Stimulated activated CD8-positive, alpha-beta memory T cell treated with anti-CD3 and anti-CD28 coated beads, Interleukin-7, amount 100 ng/mL, for 48 hours (primary cell): ENCODE data around the gene CSTF1.
"Not testable (repeated sequence)": the region's sequence is repeated elsewhere in the genome, so short reads cannot be mapped to it uniquely, and the experiment has no call there.

ENCODE experiments used
- DNase-seq, 2 donors: peaks; one replicate each; pipeline ENCODE4 v3.0.0-alpha.2; 2020; ENCODE audit warnings: low read depth in 1 of 2; ENCODE audit errors: extremely low read depth in 1 of 2

The CSTF1 gene

DNA sequence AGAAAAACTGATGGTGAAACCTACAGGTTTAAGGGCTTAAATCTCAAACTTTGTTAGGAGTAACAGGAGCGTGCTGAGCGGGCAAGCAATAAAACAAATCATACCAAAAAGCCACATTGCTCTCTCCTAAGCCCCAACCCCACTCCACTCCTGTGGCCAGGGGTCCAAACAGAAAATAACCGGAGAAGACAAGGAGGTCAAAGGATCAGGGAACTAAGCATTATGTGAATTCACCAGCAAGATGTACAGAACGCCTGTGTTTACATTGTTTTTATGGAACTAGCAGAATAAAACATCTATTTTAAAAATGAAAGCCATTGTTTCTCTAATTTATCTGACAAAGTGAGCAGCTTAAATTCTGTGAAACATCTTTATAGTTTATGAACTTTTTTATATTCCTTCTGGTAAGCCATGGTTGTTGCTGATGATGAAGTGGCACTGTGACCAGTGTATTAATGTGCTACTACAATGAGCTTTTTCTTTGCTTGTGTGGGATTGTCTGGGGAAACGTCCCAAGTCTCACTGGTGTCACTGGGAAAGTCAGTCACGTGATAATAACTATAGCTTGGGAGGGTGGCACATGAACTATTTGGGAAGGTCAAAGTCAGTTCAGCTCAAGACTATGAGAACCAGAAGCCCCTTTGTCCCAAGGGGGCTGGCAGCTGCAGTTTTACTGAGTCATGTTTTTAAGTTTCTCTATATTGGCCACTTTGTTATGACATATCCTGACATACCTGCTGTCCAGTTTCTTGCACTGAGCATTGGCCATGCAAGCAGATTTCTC lies 23.9 kb upstream of the CSTF1 start:
- DNase-seq = no peak

DNA sequence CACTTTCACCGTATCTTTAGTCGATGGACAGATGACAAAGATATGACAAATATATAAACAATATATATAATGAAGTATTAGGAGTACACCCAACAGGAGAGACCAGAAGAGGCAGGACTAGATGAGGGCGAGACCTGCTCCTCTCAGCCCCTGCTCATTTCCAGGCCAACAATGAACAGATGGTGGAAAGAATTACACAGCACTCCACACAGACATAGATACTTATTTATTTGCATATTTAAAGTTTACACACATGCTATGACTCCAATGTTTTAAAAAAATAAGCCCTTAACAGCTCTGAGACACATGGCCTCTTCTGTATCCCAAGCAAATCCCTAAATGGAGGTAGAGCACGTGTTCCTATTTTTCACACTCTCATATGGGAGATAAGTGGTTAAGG lies 23.3 kb upstream of the CSTF1 start:
- no peak for DNase-seq

DNA sequence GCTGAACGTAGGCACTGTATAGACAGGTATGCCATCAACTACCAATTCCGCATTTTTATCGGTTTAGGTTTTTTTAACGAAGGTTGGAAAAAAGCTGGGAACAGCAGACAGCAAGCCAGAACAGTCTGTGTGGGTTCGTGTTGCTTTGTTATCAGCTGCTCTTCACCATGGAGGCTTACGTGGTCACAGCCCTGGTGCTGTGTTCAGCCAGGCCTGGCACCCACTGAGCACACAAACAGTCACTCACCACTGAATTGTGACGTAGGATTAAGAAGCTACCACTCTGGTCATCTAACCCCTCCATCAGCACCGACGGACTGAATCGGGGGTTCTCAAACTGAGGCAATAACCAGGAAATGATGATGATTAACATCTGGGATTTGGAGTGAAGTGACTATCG lies 20.5 kb upstream of the CSTF1 start:
- DNase-seq = no peak

DNA sequence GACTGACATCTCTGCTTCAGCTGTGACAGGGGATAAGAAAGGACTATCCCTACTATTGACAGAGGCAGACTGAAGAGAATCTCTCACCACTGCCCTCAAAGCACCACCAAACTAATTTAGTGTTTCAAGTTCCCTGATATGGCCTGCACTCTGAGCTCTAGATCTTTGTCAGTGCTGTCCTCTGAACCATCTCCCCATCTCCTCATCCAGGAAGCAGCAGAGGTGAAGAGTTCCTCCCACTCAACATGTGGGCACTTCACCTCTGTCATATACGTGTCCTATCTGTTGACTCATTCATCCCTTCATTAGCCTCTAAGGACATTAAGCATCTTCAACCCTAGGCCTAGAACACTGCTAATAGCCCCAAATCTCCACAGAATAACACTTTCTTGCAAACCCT lies 19.6 kb upstream of the CSTF1 start:
- DNase-seq = no peak

DNA sequence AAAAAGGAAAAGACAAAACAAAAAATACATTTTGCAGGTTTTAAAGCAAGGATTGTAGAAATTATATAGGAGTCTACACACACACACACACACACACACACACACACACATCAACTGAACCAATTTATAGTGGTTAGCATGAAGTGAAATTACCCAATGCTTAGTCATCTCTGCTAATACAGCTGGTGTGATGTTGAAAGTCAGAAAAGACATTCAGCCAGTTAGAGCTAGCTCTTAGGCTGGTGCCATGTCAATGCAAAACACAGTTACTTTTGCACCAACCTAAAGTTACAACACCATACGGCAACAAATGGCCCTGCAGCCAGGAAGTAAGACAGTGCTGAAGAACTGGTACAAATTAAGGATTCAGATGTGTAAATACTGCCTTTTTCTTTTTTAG lies 18.5 kb upstream of the CSTF1 start:
- DNase-seq = no peak

DNA sequence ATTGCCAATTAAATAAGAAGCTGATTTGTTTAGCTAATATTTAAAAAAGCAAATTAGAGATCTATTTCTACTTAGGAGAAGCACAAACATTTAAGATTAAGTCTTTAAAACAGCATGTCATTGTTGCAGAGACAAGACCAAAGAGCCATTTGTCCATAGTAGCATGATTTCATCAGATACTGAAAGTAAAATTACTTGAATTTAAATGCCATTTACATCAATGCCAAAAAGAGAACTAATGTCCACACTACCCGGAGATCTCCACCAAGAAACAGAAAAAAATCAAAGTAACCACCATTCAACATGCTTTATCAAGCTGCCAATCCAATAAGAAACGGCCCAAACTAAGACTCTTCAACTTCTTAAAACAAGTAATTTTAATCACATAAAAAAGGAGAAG lies 16.1 kb upstream of the CSTF1 start:
- DNase-seq = no peak

DNA sequence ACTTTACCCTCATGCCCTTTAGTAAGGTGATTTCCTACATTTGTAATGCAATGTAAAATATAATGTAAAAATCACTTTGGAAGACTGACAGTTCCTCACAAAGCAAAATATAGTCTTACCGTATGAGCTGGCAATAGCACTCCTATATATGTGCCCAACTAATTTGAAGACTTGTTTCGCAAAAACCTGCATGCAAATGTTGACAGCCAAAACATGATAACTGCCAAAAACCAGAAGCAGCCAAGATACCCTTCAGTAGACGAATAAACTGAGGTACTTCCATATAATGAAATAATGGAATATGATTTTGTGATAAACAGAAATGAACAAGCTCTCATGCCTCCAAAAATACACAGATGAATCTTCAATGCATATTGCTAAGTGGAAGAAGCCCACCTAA lies 14.1 kb upstream of the CSTF1 start:
- DNase-seq = no peak

DNA sequence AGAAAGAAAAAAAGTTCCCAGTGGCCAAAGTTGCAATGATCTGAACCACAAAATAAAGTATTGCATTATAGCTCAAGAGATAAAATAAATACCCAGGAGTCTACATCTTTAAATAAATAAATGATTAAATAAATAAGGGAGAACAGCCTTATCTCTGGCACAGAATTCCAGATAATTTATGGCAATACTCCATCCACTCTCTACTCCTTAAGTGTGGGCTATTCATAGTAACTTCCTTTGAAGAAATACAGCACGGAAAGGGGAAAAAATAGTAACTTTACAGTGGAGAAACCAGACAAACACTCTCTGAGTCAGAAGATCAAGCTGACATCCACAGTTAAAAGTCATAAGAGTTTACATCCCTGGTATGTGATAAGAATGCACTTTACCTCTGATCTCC lies 12.1 kb upstream of the CSTF1 start:
- DNase-seq = no peak

DNA sequence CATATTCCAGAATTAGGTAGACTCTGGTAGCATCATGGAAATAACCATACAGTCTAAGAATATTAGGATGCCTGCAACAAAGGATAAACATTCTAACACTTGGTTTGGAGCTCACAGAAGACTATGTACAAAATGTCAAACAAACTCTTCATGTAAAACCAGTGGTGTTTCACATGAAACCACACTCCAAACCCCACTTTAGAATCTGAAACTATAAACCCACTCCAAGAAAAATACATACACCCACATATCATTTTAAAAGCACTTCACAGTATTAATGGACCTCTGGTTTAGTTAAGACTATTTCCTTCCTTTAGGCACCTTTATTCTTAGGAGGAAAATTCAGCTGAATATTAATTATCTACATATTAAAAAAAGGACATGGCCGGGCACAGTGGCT lies 10.9 kb upstream of the CSTF1 start:
- no peak for DNase-seq

DNA sequence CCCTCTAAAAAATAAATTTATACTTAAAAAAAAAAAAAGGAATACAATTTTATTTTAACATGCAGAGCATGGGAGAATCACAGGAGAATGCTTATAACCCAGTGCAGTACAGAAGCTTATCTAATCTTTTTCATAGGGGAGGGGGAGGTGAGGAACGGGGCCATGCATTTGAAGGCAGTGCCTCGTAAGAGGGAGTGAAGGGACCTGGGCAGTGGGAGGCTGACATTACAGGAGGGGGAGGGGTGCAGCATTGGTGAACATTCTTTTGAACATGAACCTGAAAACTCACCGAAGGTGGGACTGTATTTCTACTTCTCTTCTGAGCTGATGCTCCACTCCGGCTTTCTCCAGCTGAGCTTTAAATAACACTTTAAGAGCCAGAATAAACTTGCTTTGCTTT lies 9.7 kb upstream of the CSTF1 start:
- no peak for DNase-seq

DNA sequence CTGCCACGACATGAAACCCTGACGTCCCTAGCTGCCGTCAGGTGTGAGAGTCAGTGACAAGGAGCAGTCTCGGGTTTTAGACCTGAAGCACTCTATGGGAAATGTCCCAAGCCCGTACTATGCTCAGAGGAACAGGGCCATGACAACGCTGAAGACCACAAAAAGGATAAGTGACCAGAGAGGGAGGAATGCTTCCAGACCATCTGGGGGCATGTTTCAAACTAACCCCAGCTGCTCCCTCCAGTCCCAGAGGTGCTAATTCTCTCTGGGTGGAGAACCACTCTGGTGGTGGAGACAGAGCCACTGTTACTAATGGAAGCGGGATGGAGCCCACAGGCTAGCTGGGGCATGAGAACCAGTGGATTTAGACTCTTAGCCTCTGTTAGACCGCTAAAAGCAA lies 9.1 kb upstream of the CSTF1 start:
- DNase-seq = no peak

DNA sequence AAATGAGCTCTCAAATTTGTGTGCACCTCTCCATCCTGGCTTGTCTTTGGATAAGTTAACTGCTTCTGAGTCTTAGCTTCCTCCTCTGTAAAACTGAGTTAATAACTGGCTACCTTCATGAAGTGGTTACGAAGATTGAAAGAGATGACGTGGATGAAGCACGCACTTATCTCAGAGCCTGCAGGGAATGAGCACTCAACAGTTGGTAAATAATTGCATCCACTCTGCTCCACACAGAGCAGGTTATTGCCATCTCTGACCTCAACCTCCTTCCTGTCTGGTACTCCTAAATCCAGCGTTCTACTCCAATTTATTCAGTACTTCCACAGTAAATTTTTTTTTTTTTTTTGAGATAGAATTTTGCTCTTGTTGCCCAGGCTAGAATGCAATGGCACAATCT lies 7.3 kb upstream of the CSTF1 start:
- no peak for DNase-seq

DNA sequence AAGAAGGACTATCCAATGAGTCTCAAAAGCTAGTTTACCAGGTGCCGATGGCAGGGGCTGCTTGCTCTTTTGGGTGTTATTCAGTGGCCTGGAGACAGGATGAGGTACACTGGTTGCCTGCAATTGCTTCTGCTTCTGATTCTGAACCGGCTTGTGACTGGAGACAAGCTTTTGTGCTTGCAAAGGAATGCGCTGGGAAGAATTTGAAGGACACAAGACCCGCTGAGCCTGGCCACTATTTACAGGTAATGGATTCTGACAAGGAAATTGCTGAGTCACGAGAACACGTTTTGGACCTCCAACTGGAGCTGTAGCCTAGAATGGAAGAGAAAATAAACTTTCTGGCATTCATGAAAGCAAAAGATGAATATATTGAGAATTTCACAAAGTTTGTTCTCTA lies 6.2 kb upstream of the CSTF1 start:
- no peak for DNase-seq

DNA sequence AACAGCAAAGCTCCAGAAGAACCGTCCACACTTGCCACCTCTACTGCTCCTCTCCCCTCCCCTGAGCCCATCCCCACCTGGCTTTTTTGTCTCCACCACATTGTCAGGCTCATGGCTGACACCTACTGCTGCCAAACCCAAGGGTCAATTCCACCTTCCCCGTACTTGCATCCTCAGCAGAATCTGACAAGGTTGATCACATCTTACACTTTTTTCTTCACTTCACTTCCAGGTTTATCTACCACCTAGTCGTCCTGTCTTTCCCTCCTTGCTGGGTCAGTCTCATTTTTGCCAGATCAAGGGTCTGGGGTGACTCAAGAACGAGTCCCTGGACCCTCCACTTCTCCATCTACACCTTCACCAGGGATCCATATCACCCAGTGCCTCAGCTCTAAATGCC lies 3.6 kb upstream of the CSTF1 start:
- DNase-seq = no peak

DNA sequence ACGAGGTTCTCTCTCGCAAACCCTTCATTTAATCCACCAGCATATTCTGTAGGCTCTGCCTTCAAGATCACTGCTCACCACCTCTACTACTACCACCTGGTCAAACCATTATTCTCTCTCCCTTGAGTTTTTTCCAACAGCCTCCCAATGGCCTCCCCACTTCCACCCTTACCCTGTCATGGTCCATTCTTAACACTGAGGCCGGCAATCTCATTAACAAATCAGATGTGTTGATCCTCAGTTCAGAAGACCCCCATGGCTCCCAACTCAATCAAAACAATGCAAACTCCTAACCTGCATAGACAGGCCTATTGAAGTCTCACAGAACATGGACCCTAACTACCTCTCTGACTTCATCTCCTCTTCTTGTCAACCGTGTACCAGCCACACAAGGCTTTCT lies 2.6 kb upstream of the CSTF1 start:
- DNase-seq = no peak

DNA sequence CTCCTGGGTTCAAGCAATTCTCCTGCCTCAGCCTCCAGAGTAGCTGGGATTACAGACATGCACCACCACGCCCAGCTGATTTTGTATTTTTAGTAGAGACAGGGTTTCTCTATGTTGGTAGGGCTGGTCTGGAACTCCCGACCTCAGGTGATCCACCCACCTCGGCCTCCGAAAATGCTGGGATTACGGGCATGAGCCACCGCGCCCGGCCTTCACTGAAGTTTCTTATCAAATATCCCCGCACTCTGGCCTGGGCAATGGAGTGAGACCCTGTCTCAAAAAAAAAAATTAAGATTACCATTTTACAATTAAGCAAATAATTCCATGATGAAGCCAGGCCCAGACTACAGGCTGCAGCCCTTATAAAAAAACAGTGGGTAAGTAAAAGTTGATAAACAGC lies 2.0 kb upstream of the CSTF1 start:
- DNase-seq = not testable (repeated sequence)

DNA sequence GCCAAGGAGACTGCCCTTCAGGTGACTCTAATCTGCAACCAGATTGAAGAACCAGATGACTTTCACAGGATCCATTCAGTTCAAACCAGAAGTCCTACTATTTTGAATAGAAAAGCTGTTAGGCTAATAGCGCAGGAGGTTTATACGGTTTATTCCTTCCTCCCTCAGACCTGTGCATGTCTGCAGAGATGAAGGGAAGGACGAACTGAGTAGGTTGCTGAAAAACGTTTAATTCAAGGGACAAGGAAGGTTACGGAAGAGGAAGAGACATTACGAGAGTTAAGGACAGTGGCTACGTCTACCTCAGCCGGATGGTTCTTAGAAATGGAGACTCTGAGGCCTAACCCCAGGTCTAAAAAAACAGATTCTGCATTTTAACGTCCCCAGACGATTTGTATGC lies 1.4 kb upstream of the CSTF1 start:
- no peak for DNase-seq

DNA sequence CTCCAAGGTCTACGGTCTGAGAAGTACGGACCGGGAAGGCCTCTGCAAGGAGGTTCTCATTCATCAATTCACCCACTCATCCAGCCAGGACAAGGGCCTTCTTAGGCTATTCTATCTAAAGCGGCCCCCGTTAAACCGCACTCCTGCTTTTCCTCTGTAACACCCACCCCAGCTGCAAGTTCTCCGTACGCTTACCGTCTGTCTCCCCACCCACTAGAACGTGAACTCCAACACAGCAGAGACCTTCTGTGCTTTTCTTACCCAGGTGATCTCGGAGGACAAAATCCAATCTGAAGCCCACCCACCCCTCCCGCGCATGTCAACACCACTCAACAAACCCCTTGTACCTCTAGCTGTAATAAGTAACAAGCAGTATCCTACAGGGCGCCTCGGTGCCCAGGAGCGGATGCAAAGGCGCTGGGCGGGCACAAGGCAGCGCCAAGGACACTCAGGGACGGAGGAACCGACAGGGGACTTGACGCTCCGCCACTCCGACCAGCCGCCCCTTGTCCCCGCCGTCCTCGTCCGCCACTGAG lies 781 bp upstream of the CSTF1 start:
- DNase-seq = no peak

DNA sequence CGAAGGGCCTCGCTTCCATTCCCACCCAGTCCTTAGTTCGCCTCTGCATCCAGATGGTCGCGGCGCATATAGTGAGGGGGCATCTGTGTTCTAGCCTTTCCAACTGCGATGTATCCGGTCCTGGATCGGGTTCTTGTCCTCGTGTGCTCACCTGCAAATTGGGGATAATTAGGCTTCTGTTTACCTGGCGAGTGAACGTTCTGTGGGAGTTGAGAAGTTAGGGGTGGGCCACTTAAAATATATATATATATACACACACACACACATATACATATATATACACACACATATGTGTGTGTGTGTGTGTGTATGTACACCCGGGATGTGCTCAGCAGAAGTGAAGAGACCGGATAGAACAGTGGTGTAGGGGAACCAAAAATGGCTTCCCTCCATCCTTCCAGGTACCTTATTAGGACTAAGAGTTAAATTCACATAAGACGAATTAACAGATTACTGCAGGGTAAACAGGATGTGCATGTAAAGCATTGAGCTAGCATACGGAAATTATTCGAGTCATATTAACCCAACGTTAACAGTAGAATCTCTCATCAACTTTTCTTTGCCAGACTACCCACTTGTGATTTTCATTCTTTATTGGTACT lies 537 bp downstream of the CSTF1 start:
- DNase-seq = no peak

DNA sequence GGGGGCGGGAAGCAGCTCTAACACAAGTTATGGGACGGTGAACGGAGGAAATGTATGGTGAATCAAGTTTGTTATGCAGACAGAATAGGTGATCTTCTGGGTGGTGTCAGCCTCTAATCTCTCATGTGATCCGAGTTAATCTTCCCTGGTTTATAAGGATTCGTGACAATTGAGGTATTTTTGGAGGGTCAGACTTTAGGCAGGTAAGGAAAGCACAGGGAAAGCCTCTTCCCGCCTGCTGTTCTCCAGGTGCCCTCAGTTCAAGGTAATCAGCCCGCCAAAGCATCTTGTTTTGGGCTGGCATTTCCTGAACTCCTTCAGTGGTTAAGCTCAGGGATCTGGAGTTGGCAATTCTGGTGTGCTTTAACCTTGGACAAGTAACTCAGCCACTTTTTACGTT lies 1.2 kb downstream of the CSTF1 start:
- no peak for DNase-seq

DNA sequence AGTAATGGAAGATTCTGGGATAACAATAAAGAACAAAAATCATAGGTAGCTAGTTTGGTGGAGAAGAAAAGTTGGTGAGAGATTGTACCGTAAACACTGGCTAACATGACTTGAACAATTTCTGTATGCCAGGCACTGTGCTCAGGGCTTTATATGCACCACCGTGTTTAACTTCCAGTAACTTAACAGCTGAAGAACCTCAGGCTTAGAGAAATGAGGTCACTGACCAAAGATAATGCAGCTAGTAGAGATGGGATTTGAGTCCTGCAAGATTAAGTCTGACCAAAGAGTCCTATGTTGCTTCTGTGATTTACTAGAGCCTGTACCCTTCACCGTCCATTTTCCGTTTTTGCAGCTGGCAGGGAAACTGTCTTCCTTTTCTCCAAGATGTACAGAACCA lies 2.7 kb downstream of the CSTF1 start:
- no peak for DNase-seq

DNA sequence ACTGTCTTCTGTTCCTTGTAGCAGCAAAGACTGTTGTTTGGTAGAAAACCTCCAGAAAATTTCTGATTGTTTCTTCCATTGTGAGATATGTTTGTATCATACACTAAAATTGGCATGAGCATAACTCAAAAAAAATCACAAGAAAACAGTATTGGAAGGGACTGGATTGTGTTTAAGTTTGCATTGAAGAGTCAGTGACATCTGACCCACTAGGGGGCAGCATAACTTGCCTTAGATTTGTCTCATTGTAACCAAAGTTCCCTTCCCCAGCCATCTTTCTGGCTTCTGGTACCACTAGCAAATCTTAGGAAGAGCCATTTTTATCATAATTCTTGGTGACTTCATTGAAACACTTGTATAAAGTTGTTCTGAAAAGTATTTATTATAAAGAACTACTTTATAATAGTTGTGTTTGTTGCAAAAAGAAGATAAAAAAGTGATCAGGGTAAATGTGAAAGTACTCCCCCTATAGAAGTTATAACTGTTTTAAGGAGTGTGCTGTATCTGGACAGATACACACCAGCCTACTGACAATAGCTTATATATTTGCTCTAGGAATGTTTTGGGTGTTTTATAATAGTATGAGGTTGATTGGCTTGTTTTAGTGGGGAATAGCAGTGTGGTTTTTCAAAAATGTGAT lies 7.7 kb downstream of the CSTF1 start:
- DNase-seq = peak in 1 of 2 donors; percentile 31
